ENCODE measurements around the gene FASLG.

DNA sequence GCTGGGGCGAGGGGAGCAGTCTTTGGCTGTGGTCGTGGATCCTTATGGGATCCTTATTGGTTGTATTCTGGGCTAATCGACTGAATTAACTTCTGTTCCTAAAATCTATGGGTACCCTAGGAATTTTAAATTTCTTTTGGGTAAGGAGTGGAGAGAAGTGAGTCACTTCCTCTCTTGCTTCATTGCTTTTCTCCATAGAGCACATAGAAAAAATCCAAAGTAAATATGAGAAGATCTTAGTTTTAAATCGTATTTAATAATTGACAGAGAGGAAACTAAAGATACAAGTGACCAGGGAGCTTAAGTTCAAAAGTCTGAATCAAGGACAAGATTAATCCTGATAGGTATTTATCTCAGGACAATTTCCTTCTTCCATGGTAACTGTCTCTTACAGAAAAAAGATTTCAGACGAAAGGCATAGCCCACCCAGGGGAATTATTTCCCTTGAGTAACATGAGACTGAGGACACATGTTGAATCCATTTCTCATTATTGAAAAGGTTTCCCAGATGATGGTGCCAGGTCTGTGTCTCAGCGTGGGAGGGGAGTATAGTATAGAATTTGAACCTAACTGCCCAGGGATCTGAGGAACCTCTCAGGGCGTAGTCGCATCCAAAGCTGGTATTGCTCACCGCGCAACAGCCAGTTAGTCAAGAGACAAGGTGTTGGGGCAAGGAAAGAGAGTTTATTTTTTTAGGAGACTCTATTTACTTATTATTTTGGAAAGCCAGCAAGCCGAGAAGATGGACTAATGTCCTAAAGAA is 28.7 kb upstream of the FASLG start:
- TF ChIP-seq, protein P1, sequence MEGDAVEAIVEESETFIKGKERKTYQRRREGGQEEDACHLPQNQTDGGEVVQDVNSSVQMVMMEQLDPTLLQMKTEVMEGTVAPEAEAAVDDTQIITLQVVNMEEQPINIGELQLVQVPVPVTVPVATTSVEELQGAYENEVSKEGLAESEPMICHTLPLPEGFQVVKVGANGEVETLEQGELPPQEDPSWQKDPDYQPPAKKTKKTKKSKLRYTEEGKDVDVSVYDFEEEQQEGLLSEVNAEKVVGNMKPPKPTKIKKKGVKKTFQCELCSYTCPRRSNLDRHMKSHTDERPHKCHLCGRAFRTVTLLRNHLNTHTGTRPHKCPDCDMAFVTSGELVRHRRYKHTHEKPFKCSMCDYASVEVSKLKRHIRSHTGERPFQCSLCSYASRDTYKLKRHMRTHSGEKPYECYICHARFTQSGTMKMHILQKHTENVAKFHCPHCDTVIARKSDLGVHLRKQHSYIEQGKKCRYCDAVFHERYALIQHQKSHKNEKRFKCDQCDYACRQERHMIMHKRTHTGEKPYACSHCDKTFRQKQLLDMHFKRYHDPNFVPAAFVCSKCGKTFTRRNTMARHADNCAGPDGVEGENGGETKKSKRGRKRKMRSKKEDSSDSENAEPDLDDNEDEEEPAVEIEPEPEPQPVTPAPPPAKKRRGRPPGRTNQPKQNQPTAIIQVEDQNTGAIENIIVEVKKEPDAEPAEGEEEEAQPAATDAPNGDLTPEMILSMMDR (IDR thresholded peaks at IDR 0.05; ENCODE audit: poor library complexity): no peak
- no peak for TF ChIP-seq EZH2 (IDR thresholded peaks at IDR 0.05; ENCODE audit: borderline replicate concordance)
- no peak for TF ChIP-seq EZH2phosphoT487 (IDR thresholded peaks at IDR 0.05; ENCODE audit: low read depth, severe bottlenecking, unreplicated experiment)

All from hepatocyte (in vitro differentiated cells).